C4-2B (cell line): ENCODE measurements around the gene GRIN2B.

Experiments used
- CTCF ChIP-seq: fragments of 450-650 bp; conservative IDR thresholded peaks from 2 replicates; pipeline ENCODE4 v1.5.1; 2017; ENCODE audit warnings: mild to moderate bottlenecking
- ZFX ChIP-seq: fragments of 450-650 bp; IDR thresholded peaks from 2 replicates; pipeline ENCODE4 v1.6.1; 2017

- no peak for TF ChIP-seq CTCF
- TF ChIP-seq ZFX: no peak
These were observed 22.2 kb downstream of the GRIN2B start for GRCh38 chr12:13959131-13959723.
